Activated gamma-delta T cell treated with Interleukin-2 at 50 U/mL for 16 hours (primary cell): Measurements from ENCODE around the gene U2AF2.
"Not testable (repeated sequence)": the region's sequence is repeated elsewhere in the genome, so short reads cannot be mapped to it uniquely, and the experiment has no call there.

Experiments used
- DNase-seq: peaks from one replicate; pipeline ENCODE4 v3.0.0-alpha.2; 2020

The U2AF2 gene

DNA sequence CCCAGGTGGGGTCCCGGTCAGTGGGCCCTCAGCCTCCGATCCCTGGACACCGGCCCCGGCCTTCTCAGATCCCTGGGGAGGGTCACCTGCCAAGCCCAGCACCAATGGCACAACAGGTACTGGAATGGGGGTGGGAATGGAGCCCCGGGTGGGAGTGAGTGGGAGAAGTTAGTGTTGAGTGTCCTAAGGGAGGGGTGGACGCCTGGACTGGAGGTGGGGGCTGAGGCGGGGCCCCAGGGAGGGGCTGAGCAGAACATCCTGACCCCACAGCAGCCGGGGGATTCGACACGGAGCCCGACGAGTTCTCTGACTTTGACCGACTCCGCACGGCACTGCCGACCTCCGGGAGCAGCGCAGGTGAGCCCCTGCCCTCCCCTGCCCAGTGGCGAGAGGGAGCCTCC lies 37.8 kb downstream of the U2AF2 start:
- DNase-seq = no peak

DNA sequence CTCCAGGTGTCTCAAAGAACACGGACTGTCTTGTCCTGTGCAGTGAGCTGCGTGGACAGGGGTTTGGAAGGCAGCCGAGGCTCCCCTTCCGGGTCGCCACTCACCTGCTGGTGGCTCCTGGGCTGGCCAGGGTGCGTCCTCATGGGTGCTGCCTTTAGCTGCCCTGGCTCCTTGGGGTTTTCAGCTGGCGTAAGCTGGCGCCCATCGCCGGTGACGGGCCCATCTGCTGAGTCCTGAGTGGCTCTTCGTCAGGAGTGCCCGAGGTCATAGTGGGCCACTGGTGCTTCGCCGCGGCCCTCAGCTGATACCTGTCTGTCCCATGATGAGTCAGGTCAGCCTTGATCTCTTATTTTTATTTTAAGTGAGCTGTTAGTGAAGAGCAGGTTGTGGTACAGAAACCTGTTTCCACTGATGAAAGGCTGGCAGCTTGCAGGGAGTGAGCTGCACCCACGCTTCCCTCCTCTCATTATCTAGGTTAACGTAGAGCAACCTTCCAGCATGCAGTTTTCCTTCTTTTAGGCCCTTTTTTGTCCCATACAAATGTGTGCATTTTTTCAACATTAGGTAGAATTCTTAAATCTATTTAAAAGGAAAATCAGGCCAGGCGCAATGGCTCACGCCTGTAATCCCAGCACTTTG lies 38.6 kb downstream of the U2AF2 start:
- DNase-seq = no peak

DNA sequence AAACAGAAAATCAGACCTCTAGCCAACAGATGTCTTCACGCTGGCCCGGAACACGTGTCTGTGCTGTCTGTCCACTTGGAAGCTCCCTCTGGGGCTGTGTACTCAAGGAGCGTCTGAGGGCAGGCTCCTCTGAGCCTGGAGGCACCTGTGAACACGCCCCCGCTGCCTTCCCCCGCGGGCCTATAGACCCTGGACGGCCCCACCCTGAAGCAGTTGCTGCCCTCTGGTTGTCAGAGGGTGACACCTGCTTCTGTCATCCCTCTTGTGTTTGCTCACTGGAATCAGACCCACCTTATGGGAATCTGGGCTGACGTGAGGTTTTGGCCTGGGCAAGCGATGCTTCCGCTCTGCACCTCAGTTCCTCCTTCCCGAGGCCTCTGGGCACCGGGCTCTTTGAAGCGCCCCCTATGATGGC lies 39.4 kb downstream of the U2AF2 start:
- DNase-seq = no peak

DNA sequence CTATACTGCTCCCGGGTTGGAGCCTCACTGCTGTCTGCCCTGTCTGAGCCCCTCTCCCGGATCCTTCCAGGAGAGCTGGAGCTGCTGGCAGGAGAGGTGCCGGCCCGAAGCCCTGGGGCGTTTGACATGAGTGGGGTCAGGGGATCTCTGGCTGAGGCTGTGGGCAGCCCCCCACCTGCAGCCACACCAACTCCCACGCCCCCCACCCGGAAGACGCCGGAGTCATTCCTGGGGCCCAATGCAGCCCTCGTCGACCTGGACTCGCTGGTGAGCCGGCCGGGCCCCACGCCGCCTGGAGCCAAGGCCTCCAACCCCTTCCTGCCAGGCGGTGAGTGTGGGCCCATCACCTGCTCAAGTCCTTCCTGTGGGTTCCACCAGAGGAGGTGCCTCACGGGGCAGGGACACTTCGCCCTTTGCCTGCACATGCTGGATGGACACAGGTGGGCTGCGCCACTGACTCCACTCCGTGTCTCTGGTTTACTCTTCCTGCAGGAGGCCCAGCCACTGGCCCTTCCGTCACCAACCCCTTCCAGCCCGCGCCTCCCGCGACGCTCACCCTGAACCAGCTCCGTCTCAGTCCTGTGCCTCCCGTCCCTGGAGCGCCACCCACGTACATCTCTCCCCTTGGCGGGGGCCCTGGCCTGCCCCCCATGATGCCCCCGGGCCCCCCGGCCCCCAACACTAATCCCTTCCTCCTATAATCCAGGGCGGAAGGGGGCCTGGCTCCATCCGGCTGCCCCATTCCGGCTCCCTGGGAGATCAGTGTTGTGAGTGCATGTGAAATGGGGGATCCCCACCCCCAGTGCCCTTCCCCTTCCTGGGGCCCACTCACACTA lies 40.0 kb downstream of the U2AF2 start:
- DNase-seq = no peak

DNA sequence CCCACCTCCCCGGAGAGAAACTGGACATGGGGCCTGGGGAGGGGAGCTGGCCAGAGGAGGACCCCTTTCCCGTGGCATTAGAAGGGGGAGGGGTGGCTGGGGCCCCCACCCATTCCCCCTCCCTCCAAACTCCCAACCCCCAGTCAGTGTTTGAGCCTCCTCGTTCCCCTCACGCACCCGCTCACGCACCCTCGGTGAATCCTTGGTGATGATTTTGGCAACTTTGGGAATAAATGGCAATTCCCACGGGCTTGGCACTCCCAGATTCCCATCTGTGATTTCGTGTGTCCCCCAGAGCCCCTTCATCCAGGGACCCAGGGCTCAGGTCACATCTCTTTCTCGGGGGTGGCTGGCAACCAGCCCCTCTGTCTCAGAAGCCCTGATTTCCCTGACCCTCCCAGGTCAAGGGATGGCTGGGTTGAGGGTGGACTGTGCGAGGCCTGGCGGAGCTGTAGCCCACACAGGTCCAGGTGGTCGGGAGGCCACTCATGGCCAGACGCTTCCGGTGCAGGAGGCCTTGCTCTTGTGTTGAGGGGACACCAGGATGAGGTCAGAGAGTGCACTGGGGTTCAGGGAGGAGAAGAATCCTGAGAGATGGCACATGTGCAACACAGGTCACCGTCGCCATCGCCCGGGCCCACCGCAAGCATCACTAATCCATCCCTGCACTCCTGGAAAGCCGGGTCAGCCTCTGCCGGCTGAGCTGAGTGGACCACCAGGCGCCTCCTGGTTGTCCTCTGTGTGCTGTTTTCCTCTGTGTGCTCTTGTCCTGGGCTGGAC lies 40.9 kb downstream of the U2AF2 start:
- no peak for DNase-seq

DNA sequence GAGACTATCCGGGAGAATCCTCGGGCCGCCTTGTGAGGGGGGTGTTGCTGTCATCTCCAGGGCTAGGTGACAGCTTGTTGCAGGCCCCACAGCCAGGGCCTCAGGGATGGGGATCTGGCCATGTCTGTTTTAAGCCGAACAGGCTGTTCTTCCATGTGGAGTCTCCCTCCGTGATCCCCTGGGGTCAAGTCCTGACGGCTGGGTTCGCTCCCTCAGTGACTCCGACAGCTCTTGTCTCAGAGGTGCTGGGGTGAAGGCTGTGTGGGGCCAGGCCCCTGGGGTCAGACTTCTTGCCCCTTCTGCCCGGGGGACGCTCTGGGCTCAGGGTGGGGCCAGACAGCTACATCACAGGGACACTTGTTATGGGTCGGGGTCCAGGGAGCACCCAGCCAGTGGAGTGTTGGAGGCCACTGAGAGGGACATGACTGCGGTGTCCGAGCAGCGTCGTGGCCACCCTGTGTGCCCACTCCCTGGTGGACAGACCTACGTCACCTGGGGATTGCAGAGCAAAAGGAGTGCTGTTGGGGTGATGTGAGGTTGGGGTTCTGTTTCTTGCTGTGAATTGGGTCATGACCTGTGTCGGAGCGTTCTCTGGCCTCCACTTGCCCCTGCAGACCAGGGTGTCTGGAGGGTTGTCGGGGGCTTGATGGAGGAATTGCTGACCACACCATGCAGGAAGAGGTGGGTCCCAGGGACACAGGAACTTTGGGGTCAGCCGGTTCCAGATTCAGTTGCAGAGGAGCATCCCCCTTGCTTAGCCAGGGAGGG lies 41.6 kb downstream of the U2AF2 start:
- DNase-seq = no peak

DNA sequence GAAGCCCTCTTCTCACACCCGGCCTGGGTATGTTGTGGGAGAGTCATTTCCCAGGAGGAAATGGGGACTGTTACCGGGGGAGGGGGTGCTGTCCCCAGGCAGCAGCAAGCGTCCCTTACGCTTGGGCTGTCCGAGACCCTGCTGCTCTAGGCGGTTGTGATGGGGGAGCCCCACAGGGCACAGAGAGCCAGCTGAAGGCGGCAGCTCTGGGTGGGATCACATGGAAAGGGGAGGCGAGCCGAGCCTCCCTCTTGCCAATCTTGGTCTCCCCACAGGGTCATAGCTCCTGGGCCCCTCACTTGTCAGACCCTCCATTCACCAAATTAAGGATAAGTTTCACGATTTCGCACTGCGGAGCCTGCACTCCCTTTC lies 42.2 kb downstream of the U2AF2 start:
- no peak for DNase-seq

DNA sequence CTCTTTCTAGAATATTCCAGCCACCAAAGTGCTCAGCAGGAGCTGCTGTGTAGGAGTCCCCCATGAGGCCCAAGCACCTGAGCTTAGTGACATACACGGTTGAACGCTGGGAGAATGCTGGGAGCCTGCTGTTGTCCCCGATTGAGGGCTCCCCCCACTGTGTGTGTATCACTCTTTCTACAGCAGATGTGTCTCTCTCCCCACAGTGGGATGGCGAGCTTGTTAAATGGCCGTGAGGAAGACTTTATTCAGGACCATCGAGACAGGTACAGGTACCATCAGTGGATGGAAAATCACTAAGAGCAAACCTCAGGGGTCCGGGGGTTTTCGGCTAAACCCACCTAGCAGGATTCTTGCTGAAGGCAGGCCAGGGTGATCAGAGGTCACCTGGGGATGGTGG lies 42.9 kb downstream of the U2AF2 start:
- DNase-seq = no peak

DNA sequence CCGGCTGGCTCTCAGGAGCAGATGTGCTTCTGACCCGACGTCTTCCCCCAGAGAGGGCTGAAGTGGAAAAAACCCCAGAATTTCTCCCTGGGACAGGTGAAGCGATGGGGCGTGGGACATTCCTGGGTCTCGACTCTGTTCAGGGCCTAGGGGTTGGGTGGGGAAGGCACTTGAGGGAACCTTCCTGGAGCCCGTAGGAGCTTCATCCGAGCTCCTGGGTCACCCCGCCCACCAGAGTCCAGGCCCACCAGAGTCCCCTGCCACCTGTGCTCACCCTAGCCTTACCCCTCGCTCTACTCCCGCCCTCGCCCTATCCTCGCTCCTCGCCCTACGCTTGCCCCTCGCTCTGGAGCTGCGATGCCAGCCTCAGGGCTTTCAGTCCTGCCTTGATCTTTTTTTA lies 43.4 kb downstream of the U2AF2 start:
- no peak for DNase-seq

DNA sequence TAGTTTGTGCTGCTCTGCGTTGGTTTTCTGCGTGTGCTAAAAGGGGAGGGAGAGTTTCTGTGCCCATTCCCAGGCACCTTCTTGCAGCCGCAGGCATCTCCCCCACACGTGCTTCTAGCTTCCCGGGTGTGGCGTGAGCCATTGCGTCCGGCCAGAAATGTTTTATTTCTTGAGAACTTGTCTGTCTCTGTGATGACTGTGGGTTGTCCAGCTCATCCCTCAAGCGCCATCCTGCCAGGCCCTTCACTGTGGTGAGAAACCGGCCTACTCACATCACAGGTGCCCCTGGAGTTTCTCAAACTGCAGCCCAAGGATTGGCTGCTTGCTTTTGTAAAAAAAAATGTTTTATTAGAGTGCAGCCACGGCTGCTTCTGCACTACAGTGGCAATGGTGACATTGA lies 44.4 kb downstream of the U2AF2 start:
- no peak for DNase-seq

DNA sequence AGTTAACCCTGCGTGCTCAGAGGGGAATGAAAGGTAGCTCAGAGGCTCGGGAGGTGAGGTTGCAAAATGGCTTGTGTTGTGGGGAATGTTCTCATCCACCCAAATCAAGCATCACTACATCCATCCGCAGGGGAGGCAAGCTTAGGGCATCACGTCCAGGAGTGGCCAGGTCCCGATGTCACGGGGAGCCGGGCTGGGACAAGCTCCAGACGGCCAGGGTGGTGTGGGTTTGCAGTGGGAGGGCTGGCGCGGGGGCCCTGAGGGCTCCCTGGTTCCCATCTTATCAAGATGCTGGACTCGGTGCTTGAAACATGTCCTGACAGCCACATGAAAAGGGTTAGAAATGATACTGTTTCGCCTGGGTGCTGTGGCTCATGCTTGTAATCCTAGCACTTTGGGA lies 46.0 kb downstream of the U2AF2 start:
- DNase-seq = no peak

DNA sequence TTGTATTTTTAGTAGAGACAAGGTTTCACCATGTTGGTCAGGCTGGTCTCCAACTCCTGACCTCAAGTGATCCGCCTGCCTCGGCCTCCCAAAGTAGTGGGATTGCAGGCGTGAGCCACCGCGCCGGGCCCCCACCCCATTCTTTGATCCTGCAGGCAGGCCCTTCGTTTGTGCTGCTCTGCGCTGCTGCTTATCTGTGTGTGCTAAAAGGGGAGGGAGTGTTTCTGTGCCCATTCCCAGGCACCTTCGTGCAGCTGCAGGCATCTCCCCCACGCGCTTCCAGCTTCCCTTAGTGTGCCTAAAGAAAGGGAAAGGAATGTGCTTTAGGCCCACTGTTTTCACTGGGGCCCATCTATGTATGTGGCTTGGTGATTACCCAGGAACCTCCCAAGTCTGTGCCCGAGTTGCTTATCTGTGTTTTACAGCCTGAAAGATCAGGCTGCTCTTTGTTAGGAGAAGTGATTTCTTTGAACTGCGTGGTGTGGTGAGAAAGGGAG lies 47.3 kb downstream of the U2AF2 start:
- DNase-seq = no peak

DNA sequence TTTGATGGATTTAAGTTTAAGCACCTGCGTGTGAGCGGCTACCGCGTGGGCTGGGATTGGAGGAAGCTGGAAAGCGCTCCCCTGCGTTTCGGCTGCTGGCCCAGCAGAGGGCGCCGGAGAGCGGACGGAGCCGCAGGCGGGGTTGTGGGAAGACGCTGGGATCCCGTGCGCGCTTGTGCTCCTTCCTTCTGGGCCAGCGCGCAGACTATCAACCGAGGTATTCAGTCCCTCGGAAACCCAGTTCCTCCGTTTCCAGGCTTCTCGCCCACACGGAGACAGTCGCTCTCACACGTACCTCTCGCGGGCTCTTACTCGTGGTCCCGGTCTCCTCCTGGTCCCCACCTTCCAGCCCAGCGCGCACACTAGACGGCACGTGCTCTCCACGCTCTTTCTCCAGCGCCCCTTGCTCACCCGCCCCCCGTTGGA lies 49.0 kb downstream of the U2AF2 start:
- no peak for DNase-seq

DNA sequence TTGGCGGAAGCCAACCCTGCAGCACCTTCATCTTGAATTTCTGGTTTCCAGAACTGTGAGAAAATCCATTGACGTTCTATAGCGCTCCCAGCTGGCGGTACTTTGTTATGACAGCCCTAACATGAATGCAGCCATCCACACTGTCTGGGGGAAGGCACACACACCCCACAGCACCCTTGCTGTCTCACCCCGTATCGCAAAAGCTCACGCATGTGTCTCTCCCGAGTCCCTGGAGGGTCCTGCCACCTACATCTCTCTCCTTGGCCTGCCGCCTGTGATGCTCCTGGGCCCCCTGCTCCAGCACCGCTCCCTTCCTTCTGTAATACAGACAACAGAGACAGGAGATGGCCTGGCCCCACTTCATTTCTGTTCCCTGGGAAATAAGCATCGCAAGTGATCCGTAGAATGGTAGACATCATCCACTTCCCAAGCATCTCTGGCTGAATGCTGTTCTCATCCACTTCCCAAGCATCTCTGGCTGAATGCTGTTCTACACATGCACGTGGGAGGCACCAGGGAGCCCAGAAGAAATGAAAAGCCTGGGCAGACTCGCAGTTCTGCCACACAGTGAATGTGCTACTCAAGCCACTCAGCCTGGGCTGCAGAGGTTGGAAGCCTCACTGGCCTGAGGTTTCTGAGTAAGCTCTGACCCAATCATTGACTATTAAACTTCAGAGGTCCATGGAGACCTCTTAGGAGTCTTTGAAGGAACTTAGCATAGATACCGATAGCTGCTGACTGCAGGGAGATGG lies 49.8 kb downstream of the U2AF2 start:
- no peak for DNase-seq

DNA sequence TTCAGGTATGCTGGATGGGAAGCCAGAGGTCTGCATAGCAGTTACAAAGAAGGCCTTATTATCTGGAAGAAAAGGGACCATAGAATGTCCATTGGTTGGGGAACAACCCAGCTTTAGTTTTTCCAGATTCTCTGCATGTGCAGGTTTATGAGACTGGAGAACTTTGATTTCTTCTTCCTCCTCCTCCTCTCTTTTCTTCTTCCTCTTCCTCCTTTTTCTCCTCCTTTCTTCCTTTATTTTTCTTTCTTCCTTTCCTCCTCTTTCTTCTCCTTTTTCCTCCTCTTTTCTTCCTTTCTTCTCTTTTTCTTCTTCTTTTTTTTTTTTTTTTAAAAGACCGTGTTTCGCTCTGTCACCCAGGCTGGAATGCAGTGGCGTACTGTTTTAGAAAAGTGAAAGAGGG lies 51.1 kb downstream of the U2AF2 start:
- no peak for DNase-seq

DNA sequence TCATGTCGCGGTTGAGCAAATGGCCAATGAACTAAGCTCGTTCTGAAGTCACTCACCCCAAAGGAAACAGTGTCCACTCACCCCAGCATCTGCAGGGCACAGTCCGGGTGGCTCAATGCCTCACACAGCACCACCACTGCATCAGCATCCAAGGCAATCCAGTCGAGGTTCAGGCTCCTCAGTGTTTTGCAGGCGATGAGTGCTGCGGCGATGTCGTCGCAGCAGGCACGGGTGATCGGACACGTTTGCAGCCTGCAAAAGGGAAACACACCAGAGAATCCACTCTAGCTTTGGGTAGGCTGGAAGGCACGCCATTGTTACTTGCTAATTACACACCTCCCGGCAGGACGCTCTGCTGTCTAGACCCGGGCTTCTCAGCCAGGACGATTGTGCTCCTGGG lies 56.9 kb downstream of the U2AF2 start:
- no peak for DNase-seq

DNA sequence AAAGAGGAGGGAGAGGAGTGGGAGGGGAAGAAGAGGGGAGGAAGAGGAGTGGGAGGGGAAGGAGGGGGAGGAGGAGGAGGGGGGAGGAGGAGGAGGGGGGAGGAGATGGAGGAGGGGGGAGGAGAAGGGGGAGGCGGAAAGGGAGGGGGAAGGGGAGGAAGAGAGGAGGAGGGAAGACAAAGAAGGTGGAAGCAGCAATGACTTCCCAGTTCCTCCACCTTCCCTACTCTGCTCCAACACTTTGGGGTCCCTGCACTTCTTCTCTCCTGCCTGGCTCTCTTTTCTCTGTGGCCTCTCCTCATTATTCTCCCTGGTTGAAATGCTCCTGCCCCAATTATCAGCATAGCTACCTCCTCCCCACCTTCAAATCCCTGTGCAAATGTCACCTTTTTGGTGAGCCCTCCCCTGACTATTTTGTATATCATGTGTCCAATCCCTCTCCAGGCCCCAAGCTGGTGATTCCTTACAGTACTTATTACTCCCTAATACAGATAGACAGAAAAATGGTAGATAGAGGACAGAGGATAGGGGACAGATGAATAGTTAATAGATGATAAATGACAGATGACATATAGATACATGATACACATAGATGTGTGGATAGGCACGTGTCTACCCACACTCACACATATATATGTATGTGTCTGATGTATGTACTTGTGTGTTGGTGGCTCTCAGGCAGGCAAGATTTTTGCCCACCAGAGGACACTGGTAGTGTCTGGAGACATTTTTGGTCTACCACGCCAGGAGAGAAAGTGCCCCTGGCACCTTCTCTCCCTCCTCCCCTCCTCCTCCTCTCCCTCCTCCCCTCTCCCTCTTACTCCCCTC lies 58.2 kb downstream of the U2AF2 start:
- DNase-seq = no peak

DNA sequence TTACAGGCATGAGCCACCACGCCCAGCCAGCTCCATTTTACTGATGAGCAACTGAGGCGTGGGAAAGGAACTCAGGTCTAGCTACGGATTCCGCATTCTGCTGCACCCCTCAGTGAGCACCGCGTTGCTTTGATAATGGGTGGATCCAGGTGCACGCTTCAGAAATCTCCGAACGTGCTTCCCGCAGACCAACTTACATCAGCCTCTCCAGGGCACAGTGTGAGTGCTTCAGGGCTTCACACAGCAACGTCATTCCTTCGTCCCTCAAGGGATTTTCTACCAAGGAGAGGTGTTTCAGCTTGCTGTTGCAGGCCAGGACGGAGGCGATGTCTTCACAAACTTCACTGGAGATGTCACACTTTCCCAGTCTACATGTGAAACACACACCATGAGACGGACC lies 61.7 kb downstream of the U2AF2 start:
- no peak for DNase-seq

DNA sequence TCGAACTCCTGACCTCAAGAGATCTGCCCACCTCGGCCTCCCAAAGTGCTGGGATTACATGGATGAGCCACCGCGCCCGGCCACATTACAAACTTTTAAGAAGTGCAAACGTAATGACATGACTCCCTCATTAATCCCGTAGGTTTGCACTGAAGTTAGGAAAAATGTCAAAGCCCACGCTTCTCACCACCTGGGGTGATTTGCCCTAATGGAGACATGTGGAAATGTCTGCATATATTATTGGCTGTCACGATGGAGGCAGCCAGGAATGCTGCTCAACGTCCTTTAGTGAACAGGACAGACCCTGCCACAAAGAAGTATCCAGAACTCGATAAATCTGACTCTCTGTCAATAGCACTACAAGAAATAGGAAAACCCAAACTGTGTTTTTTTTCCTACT lies 62.4 kb downstream of the U2AF2 start:
- no peak for DNase-seq

DNA sequence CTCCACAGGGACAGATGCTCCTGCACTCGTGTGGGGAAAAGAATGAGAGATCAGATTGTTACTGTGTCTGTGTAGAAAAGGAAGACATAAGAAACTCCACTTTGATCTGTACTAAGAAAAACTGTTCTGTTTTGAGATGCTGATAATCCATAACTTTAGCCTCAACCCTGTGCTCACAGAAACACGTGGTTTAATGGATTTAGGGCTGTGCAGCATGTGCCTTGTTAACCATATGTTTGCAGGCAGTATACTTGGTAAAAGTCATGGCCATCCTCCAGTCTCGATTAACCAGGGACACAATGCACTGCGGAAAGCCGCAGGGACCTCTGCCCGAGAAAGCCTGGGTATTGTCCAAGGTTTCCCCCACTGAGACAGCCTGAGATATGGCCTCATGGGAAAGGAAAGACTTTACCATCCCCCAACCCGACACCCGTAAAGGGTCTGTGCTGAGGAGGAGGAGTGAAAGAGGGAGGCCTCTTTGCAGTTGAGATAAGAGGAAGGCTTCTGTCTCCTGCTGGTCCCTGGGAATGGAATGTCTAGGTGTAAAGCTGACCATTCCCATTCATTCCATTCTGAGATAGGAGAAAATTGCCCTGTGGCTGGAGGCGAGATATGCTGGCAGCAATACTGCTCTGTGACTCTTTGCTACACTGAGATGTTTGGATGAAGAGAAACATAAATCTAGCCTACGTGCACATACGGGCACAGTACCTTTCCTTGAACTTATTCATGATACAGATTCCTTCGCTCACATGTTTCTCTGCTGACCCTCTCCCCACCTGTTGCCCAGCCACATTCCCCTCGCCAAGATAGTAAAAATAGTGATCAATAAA lies 63.3 kb downstream of the U2AF2 start:
- not testable (repeated sequence) for DNase-seq
